Left renal pelvis (tissue), 4 donors: ENCODE data around the gene ALB. TPM values are rescaled to one million over a fixed set of nuclear protein-coding genes. Genes with fewer than 3 reads are reported as not detected.

ENCODE experiments used
- DNase-seq, 4 donors: peaks; one replicate each; pipeline ENCODE4 v3.0.0-alpha.2; 2013; ENCODE audit warnings: low read depth in 4 of 4, low spot score in 3 of 4
- polyA plus RNA-seq, 4 donors: library from polyadenylated mRNA; unstranded; fragments of 120-200 nt; gene quantifications; one replicate each; pipeline ENCODE4 v1.2.1, GENCODE V29; 2013; ENCODE audit not compliant: insufficient read length in 4 of 4

Gene ALB
- polyA plus RNA-seq, 4 donors, result 1.8 to 921 (median 12.6) TPM

DNA sequence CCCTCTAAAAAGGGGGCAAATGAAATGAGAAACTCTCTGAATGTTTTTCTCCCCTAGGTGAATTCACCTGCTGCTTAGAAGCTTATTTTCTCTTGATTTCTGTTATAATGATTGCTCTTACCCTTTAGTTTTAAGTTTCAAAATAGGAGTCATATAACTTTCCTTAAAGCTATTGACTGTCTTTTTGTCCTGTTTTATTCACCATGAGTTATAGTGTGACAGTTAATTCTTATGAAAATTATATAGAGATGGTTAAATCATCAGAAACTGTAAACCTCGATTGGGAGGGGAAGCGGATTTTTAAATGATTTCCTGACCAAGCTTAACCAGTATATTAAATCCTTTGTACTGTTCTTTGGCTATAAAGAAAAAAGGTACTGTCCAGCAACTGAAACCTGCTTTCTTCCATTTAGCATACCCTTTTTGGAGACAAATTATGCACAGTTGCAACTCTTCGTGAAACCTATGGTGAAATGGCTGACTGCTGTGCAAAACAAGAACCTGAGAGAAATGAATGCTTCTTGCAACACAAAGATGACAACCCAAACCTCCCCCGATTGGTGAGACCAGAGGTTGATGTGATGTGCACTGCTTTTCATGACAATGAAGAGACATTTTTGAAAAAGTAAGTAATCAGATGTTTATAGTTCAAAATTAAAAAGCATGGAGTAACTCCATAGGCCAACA is 4.2 kb downstream of the ALB start:
- no peak for DNase-seq

DNA sequence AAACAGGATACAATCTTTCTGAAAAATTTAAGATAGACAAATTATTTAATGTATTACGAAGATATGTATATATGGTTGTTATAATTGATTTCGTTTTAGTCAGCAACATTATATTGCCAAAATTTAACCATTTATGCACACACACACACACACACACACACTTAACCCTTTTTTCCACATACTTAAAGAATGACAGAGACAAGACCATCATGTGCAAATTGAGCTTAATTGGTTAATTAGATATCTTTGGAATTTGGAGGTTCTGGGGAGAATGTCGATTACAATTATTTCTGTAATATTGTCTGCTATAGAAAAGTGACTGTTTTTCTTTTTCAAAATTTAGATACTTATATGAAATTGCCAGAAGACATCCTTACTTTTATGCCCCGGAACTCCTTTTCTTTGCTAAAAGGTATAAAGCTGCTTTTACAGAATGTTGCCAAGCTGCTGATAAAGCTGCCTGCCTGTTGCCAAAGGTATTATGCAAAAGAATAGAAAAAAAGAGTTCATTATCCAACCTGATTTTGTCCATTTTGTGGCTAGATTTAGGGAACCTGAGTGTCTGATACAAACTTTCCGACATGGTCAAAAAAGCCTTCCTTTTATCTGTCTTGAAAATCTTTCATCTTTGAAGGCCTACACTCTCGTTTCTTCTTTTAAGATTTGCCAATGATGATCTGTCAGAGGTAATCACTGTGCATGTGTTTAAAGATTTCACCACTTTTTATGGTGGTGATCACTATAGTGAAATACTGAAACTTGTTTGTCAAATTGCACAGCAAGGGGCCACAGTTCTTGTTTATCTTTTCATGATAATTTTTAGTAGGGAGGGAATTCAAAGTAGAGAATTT is 5.2 kb downstream of the ALB start:
- DNase-seq, result no peak

DNA sequence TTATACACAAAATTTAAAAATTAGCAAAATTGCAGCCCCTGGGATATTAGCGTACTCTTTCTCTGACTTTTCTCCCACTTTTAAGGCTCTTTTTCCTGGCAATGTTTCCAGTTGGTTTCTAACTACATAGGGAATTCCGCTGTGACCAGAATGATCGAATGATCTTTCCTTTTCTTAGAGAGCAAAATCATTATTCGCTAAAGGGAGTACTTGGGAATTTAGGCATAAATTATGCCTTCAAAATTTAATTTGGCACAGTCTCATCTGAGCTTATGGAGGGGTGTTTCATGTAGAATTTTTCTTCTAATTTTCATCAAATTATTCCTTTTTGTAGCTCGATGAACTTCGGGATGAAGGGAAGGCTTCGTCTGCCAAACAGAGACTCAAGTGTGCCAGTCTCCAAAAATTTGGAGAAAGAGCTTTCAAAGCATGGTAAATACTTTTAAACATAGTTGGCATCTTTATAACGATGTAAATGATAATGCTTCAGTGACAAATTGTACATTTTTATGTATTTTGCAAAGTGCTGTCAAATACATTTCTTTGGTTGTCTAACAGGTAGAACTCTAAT is 6.0 kb downstream of the ALB start:
- no peak for DNase-seq

DNA sequence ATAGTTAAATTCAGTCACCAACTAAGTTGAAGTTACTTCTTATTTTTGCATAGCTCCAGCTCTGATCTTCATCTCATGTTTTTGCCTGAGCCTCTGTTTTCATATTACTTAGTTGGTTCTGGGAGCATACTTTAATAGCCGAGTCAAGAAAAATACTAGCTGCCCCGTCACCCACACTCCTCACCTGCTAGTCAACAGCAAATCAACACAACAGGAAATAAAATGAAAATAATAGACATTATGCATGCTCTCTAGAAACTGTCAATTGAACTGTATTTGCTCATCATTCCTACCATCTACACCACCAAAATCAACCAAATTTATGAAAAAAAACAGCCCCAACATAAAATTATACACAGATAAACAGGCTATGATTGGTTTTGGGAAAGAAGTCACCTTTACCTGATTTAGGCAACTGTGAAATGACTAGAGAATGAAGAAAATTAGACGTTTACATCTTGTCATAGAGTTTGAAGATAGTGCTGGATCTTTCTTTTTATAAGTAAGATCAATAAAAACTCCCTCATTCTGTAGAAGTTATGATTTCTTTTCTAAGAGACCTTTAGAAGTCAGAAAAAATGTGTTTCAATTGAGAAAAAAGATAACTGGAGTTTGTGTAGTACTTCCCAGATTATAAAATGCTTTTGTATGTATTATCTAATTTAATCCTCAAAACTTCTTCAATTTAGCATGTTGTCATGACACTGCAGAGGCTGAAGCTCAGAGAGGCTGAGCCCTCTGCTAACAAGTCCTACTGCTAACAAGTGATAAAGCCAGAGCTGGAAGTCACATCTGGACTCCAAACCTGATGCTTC is 7.0 kb downstream of the ALB start:
- no peak for DNase-seq

DNA sequence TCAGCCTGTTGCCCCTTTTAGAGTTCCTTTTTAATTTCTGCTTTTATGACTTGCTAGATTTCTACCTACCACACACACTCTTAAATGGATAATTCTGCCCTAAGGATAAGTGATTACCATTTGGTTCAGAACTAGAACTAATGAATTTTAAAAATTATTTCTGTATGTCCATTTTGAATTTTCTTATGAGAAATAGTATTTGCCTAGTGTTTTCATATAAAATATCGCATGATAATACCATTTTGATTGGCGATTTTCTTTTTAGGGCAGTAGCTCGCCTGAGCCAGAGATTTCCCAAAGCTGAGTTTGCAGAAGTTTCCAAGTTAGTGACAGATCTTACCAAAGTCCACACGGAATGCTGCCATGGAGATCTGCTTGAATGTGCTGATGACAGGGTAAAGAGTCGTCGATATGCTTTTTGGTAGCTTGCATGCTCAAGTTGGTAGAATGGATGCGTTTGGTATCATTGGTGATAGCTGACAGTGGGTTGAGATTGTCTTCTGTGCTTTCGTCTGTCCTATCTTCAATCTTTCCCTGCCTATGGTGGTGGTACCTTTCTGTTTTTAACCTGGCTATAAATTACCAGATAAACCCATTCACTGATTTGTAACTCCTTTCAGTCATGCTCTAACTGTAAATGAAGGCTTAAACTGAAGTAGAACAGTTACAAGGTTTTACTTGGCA is 7.8 kb downstream of the ALB start:
- no peak for DNase-seq

DNA sequence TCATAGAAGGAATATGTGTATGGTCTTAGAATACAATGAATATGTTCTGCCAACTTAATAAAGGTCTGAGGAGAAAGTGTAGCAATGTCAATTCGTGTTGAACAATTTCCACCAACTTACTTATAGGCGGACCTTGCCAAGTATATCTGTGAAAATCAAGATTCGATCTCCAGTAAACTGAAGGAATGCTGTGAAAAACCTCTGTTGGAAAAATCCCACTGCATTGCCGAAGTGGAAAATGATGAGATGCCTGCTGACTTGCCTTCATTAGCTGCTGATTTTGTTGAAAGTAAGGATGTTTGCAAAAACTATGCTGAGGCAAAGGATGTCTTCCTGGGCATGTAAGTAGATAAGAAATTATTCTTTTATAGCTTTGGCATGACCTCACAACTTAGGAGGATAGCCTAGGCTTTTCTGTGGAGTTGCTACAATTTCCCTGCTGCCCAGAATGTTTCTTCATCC is 9.2 kb downstream of the ALB start:
- no peak for DNase-seq

DNA sequence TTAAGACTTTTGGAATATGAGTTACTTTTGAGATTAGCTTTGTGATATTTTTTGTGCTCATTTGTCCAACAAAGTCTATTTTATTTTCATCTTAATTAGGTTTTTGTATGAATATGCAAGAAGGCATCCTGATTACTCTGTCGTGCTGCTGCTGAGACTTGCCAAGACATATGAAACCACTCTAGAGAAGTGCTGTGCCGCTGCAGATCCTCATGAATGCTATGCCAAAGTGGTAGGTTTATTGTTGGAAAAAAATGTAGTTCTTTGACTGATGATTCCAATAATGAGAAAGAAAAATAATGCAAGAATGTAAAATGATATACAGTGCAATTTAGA is 10.8 kb downstream of the ALB start:
- no peak for DNase-seq

- DNase-seq, result no peak
Measured at GRCh38 chr4:73415807-73416238, 11.7 kb downstream of the ALB start.

DNA sequence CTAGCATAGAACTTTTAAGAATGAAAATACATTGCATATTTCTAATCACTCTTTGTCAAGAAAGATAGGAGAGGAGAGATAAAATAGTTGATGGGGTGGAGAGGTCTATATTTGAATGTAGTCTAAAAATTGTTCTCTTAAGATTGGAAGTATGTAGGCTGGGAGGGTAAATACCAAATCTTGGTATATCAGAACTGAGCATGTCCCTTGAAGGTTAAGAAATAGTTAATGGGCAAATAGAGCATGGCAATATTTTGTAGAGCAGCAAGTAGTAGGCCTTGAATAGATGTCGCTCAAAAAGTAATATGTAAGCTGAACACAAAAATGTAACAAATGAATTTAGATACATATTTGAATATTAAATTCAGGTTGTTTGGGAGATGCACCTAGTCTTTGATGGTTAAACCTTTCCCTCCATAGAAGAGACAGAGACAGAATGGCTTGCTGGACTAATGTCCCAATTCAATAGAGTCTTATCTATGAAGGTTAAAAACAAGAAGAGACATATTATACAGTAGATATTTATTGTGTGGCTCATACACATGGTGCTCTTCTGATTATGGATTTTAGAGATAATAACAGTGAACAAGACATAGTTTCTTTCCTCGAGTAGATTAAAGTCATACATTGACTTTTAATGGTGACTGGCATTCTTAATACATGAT is 12.5 kb downstream of the ALB start:
- no peak for DNase-seq

GRCh38 chr4:73417342-73417741 is 13.3 kb downstream of the ALB start:
- DNase-seq, result no peak

DNA sequence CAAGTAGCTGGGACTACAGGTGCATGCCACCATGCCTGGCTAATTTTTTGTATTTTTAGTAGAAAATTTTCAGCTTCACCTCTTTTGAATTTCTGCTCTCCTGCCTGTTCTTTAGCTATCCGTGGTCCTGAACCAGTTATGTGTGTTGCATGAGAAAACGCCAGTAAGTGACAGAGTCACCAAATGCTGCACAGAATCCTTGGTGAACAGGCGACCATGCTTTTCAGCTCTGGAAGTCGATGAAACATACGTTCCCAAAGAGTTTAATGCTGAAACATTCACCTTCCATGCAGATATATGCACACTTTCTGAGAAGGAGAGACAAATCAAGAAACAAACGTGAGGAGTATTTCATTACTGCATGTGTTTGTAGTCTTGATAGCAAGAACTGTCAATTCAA is 13.9 kb downstream of the ALB start:
- DNase-seq, result no peak

GRCh38 chr4:73418677-73419076 is 14.6 kb downstream of the ALB start:
- DNase-seq, result no peak

DNA sequence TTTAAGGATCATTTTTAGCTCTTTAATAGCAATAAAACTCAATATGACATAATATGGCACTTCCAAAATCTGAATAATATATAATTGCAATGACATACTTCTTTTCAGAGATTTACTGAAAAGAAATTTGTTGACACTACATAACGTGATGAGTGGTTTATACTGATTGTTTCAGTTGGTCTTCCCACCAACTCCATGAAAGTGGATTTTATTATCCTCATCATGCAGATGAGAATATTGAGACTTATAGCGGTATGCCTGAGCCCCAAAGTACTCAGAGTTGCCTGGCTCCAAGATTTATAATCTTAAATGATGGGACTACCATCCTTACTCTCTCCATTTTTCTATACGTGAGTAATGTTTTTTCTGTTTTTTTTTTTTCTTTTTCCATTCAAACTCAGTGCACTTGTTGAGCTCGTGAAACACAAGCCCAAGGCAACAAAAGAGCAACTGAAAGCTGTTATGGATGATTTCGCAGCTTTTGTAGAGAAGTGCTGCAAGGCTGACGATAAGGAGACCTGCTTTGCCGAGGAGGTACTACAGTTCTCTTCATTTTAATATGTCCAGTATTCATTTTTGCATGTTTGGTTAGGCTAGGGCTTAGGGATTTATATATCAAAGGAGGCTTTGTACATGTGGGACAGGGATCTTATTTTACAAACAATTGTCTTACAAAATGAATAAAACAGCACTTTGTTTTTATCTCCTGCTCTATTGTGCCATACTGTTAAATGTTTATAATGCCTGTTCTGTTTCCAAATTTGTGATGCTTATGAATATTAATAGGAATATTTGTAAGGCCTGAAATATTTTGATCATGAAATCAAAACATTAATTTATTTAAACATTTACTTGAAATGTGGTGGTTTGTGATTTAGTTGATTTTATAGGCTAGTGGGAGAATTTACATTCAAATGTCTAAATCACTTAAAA is 15.3 kb downstream of the ALB start:
- no peak for DNase-seq

- DNase-seq, result no peak
Measured at GRCh38 chr4:73420615-73421014, 16.5 kb downstream of the ALB start.

DNA sequence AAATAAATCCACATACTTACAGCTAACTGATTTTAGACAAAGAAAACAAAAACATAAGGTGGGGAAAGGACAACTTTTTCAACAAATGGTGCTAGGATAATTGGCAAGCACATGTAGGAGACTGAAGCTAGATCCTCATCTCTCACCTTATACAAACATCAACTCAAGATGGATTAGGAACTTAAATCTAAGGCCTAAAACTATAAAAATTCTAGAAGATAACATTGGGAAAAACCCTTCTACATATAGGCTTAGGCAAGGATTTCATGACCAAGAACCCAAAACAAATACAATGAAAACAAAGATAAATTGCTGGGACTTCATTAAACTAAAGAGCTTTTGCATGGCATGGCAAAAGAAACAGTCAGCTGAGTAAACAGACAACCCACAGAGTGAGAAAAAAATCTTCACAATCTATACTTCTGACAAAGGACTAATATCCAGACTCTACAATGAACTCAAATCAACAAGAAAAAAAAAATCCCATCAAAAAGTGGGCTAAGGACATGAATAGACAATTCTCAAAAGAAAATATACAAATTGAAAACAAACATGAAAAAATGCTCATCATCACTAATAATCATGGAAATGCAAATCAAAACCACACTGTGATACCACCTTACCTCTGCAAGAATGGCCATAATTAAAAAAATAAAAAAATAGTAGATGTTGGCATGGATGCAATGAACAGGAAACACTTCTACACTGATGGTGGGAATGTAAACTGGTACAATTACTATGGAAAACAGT is 17.8 kb downstream of the ALB start:
- no peak for DNase-seq

- DNase-seq, result no peak
Measured at GRCh38 chr4:73422458-73422752, 18.3 kb downstream of the ALB start.

DNA sequence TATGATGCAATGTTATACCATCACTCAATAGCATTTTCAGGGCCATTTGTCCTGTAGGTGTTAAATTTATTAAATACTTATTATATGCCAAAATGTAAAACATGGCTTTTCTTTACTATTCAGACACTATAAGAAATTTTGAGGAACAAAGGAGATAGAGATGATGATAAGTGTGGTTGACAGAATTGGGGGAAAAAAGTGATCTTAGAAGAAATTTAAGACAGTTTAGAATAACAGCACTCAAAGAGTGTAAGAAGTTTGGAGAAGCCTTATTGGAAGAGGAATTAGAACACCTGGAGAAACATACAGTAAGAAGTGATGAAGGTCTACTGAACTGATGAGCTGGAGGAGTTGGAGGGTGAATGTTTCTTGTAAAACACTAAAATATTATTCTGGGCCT is 19.1 kb downstream of the ALB start:
- DNase-seq, result no peak

DNA sequence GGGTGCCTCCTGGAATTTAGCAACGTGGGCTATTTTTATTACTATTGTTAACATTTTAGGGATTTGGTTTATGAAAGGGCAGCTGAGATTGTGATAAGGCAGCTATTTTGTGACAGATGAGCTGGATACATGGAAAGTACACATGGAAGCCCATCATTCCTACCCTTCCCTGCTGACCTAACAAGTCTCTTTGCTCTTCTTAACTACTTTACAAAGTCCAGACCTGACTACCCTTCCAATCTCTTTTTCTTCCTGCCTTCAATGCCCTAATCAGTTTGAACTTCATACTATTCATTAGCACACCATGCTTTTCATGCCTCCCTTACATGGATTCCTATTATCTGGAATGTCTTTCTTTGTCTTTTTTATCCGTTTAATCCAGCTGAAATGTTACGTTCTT is 22.6 kb downstream of the ALB start:
- DNase-seq, result no peak
